ENCODE results near the gene NLRC4. TPM values are rescaled to one million over a fixed set of nuclear protein-coding genes. Genes with fewer than 3 reads are reported as not detected.
"Not testable (repeated sequence)": the region's sequence is repeated elsewhere in the genome, so short reads cannot be mapped to it uniquely, and the experiment has no call there.

The NLRC4 gene
- polyA plus RNA-seq, 1 donor from 2014 or later: not detected

- Histone ChIP-seq H3K9me3 (ENCODE audit: low read length) (no peaks in the 10 kb centered on the region), H2AFZ (ENCODE audit: low read depth, low read length) (no peak overlapping the region), H3F3A (ENCODE audit: insufficient read depth, low read length, poor library complexity, severe bottlenecking) (no peaks in the 10 kb centered on the region), H3K9me2 (ENCODE audit: insufficient read depth, low read length) (no peaks in the 10 kb centered on the region), H4K20me1 (ENCODE audit: insufficient read depth) (no peaks in the 10 kb centered on the region), H3K4me3 (ENCODE audit: low read length) (no peak overlapping the region), H3K79me2 (replicated peaks; ENCODE audit: insufficient read depth, low read length) (no peaks in the 10 kb centered on the region), H3K36me3 (ENCODE audit: insufficient read depth, low read length) (no peaks in the 10 kb centered on the region), H3K27me3 (ENCODE audit: insufficient read depth, low read depth, low read length) (no peaks in the 10 kb centered on the region), H3K4me2 (ENCODE audit: low read length) (no peak overlapping the region), H3K27ac (ENCODE audit: low read length) (no peak overlapping the region), H3K9ac (ENCODE audit: low read length) (no peak overlapping the region)
- TF ChIP-seq CTCF (IDR thresholded peaks at IDR 0.05; ENCODE audit: poor library complexity, severe bottlenecking) (no peak), EP300 (conservative IDR thresholded peaks at IDR 0.05; ENCODE audit: poor library complexity, severe bottlenecking) (no peak), REST (IDR thresholded peaks at IDR 0.05; ENCODE audit: borderline replicate concordance) (no peak), SMC3 (conservative IDR thresholded peaks at IDR 0.05; ENCODE audit: poor library complexity) (no peak), POLR2AphosphoS5 (IDR thresholded peaks at IDR 0.05) (no peak), TAF1 (IDR thresholded peaks at IDR 0.05; ENCODE audit: low read depth) (no peak), EZH2 (IDR thresholded peaks at IDR 0.05; ENCODE audit: borderline replicate concordance, insufficient read depth, low read length, poor library complexity, severe bottlenecking) (no peak), MXI1 (conservative IDR thresholded peaks at IDR 0.05; ENCODE audit: poor library complexity, severe bottlenecking) (no peak), RAD21 (conservative IDR thresholded peaks at IDR 0.05) (no peak)
Measured at GRCh38 chr2:32212295-32212694, 52.4 kb downstream of the NLRC4 start.

GRCh38 chr2:32210767-32211408, 53.8 kb downstream of the NLRC4 start:
- Histone ChIP-seq H2AFZ (ENCODE audit: low read depth, low read length) (no peak overlapping the region), H3K9me3 (ENCODE audit: low read length) (no peaks in the 10 kb centered on the region), H3K27ac (ENCODE audit: low read length) (no peak overlapping the region), H3K4me3 (ENCODE audit: low read length) (no peak overlapping the region), H3K9ac (ENCODE audit: low read length) (no peak overlapping the region), H3K79me2 (replicated peaks; ENCODE audit: insufficient read depth, low read length) (no peaks in the 10 kb centered on the region), H3K4me2 (ENCODE audit: low read length) (no peak overlapping the region), H3F3A (ENCODE audit: insufficient read depth, low read length, poor library complexity, severe bottlenecking) (no peaks in the 10 kb centered on the region), H3K9me2 (ENCODE audit: insufficient read depth, low read length) (no peaks in the 10 kb centered on the region), H4K20me1 (ENCODE audit: insufficient read depth) (no peaks in the 10 kb centered on the region), H3K27me3 (ENCODE audit: insufficient read depth, low read depth, low read length) (no peaks in the 10 kb centered on the region), H3K36me3 (ENCODE audit: insufficient read depth, low read length) (no peaks in the 10 kb centered on the region)
- no peak for TF ChIP-seq EZH2 (IDR thresholded peaks at IDR 0.05; ENCODE audit: borderline replicate concordance, insufficient read depth, low read length, poor library complexity, severe bottlenecking)
- no peak for TF ChIP-seq TAF1 (IDR thresholded peaks at IDR 0.05; ENCODE audit: low read depth)
- no peak for TF ChIP-seq MXI1 (conservative IDR thresholded peaks at IDR 0.05; ENCODE audit: poor library complexity, severe bottlenecking)
- no peak for TF ChIP-seq REST (IDR thresholded peaks at IDR 0.05; ENCODE audit: borderline replicate concordance)
- TF ChIP-seq POLR2AphosphoS5 (IDR thresholded peaks at IDR 0.05): no peak
- no peak for TF ChIP-seq CTCF (IDR thresholded peaks at IDR 0.05; ENCODE audit: poor library complexity, severe bottlenecking)
- TF ChIP-seq EP300 (conservative IDR thresholded peaks at IDR 0.05; ENCODE audit: poor library complexity, severe bottlenecking): no peak
- no peak for TF ChIP-seq SMC3 (conservative IDR thresholded peaks at IDR 0.05; ENCODE audit: poor library complexity)
- TF ChIP-seq RAD21 (conservative IDR thresholded peaks at IDR 0.05): no peak

GRCh38 chr2:32203428-32203827, 61.3 kb downstream of the NLRC4 start:
- H3F3A ChIP-seq (ENCODE audit: insufficient read depth, low read length, poor library complexity, severe bottlenecking); H3K27ac ChIP-seq (ENCODE audit: low read length); H2AFZ ChIP-seq (ENCODE audit: low read depth, low read length); H3K9me3 ChIP-seq (ENCODE audit: low read length); H3K4me2 ChIP-seq (ENCODE audit: low read length); H3K36me3 ChIP-seq (ENCODE audit: insufficient read depth, low read length); H3K79me2 ChIP-seq (replicated peaks; ENCODE audit: insufficient read depth, low read length); H3K4me3 ChIP-seq (ENCODE audit: low read length); H4K20me1 ChIP-seq (ENCODE audit: insufficient read depth); H3K9me2 ChIP-seq (ENCODE audit: insufficient read depth, low read length); H3K27me3 ChIP-seq (ENCODE audit: insufficient read depth, low read depth, low read length); H3K9ac ChIP-seq (ENCODE audit: low read length): not testable (repeated sequence)

All from neural cell (in vitro differentiated cells).